Vagina (tissue), 2 donors: ENCODE results near the gene ASCC2. TPM values are rescaled to one million over a fixed set of nuclear protein-coding genes. Genes with fewer than 3 reads are reported as not detected.
A peak's percentile ranks its signal among the peaks of the same experiment; 100 is the strongest.

Experiments used
- DNase-seq, 2 donors: peaks; one replicate each; pipeline ENCODE4 v3.0.0-alpha.2; 2017; ENCODE audit errors: extremely low spot score in 2 of 2
- H3K27ac ChIP-seq: fragments of 200-600 bp; sonication (generic); one replicate; pipeline ENCODE4 v1.5.1; 2019
- H3K27me3 ChIP-seq: fragments of 200-600 bp; sonication (generic); one replicate; pipeline ENCODE4 v1.5.1; 2019
- H3K36me3 ChIP-seq, 2 donors: fragments of 200-600 bp; sonication (generic); one replicate each; pipeline ENCODE4 v1.5.1; 2017 to 2019
- H3K4me1 ChIP-seq: fragments of 200-600 bp; sonication (generic); one replicate; pipeline ENCODE4 v1.5.1; 2019
- H3K4me3 ChIP-seq, 2 donors: fragments of 200-600 bp; sonication (generic); 1 replicate in 1 of 2; 2 replicates in 1 of 2; pipeline ENCODE4 v1.5.1; 2016 to 2019
- H3K9me3 ChIP-seq: fragments of 200-600 bp; sonication (generic); one replicate; pipeline ENCODE4 v1.5.1; 2019
- CTCF ChIP-seq, 3 experiments: fragments of 450-650 bp in 2 of 3; fragments of 200-600 bp in 1 of 3; sonication (generic) in 1 of 3; IDR thresholded peaks; one replicate each; pipeline ENCODE4 v1.5.1; 2017 to 2019; ENCODE audit warnings: antibody characterized with exemption in 3 of 3, mild to moderate bottlenecking in 2 of 3, moderate library complexity in 2 of 3
- POLR2A ChIP-seq, 2 donors: fragments of 450-650 bp; IDR thresholded peaks; one replicate each; pipeline ENCODE4 v1.6.1; 2017; ENCODE audit warnings: antibody characterized with exemption in 2 of 2, mild to moderate bottlenecking in 2 of 2, moderate library complexity in 2 of 2
- POLR2AphosphoS5 ChIP-seq, 2 donors: sonication (generic); formaldehyde crosslinking; IDR thresholded peaks; one replicate each; pipeline ENCODE4 v1.9.0; 2017; ENCODE audit warnings: antibody characterized with exemption in 2 of 2, mild to moderate bottlenecking in 2 of 2, low read depth in 1 of 2; ENCODE audit not compliant: insufficient read depth in 1 of 2
- intact Hi-C: fragments of 100-400 bp; cut with DNase I; formaldehyde crosslinking; loops from one replicate; pipeline ENCODE4 v1.15.1; 2023
- total RNA-seq: library from RNA; depleted of rRNA; stranded (reverse); fragments of >200 nt; gene quantifications from one replicate; pipeline ENCODE4 v1.2.3, GENCODE V29; 2016

The ASCC2 gene
- total RNA-seq, 1 donor from 2014 or later = 62.6 TPM

DNA sequence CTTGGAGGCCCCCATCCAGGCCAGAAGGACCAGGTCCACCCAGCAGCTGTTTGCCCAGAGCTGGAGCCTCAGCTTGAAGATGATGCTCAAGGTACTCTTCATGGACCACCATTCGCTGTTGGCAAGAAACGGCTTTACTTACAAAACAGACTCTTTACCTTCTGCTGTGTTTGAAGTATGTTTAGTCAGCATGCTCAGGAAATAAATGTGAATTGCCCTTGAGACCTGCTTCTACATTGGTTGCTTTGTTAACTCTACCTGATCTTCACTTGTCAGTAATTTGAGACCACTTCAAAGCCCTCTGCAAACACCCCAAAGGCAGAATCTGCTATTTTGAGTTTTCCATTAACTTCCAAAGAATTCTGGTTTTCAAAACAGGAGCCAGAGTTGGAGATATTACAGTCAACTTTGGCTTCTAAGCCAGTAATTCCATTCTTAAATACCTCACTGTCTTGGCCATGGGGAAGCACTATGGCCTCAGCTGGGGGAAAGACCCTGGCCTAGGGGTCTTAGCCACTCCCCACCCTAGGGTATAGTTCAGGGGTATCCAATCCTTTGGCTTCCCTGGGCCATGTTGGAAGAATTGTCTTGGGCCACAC lies 68.3 kb downstream of the ASCC2 start:
- intact Hi-C loops = loop anchor here (10.0 kb wide), 1 partner anchor 65 kb away; the partner anchor contains the start of gene ASCC2
- peaks cover 35% of the 10 kb centered on the region for H3K4me1 ChIP-seq
- no peak overlapping the region for H3K4me3 ChIP-seq
- H3K27me3 ChIP-seq = no peaks in the 10 kb centered on the region
- no peaks in the 10 kb centered on the region for H3K9me3 ChIP-seq
- no peak for DNase-seq
- no peak overlapping the region for H3K27ac ChIP-seq
- peaks cover 5 to 22% of the 10 kb centered on the region in 2 donors for H3K36me3 ChIP-seq
- TF ChIP-seq CTCF (IDR thresholded peaks at IDR 0.05) (no peak), POLR2AphosphoS5 (IDR thresholded peaks at IDR 0.05; ENCODE audit: insufficient read depth in 1 of 2, low read depth in 1 of 2) (no peak), POLR2A (IDR thresholded peaks at IDR 0.05) (no peak)

GRCh38 chr22:29768052-29768693 lies 69.9 kb downstream of the ASCC2 start:
- DNase-seq = no peak
- Histone ChIP-seq H3K27ac (no peak overlapping the region), H3K9me3 (no peaks in the 10 kb centered on the region), H3K4me1 (peaks cover 35% of the 10 kb centered on the region), H3K4me3 (peak overlapping the region; percentile 72 to 77), H3K27me3 (no peaks in the 10 kb centered on the region), H3K36me3 (peaks cover 5 to 22% of the 10 kb centered on the region in 2 donors)
- no peak for TF ChIP-seq POLR2A (IDR thresholded peaks at IDR 0.05)
- no peak for TF ChIP-seq CTCF (IDR thresholded peaks at IDR 0.05)
- TF ChIP-seq POLR2AphosphoS5 (IDR thresholded peaks at IDR 0.05; ENCODE audit: insufficient read depth in 1 of 2, low read depth in 1 of 2) = no peak
- intact Hi-C loops = loop anchor here (10.0 kb wide), 1 partner anchor 67 kb away; the partner anchor contains the start of gene ASCC2

- Histone ChIP-seq H3K36me3 (peaks cover 5 to 22% of the 10 kb centered on the region in 2 donors), H3K27me3 (no peaks in the 10 kb centered on the region), H3K9me3 (no peaks in the 10 kb centered on the region), H3K4me1 (peaks cover 35% of the 10 kb centered on the region), H3K27ac (peak within 1 kb of the TSS; percentile 79), H3K4me3 (peak within 1 kb of the TSS; percentile 72 to 77)
- peak; percentile 92 for TF ChIP-seq POLR2AphosphoS5 (IDR thresholded peaks at IDR 0.05; ENCODE audit: insufficient read depth in 1 of 2, low read depth in 1 of 2)
- TF ChIP-seq CTCF (IDR thresholded peaks at IDR 0.05) = no peak
- peak in 1 of 2 donors; percentile 39 for TF ChIP-seq POLR2A (IDR thresholded peaks at IDR 0.05)
- no peak for DNase-seq
- intact Hi-C loops = loop anchor here (10.0 kb wide), 1 partner anchor 67 kb away; the partner anchor contains the start of gene ASCC2
Observed at GRCh38 chr22:29767171-29768051, 70.7 kb downstream of the ASCC2 start, which contains the start of gene UQCR10. Gene UQCR10 (plus strand): TSS chr22:29767369. CDS start chr22:29767399, 30 bp downstream.

DNA sequence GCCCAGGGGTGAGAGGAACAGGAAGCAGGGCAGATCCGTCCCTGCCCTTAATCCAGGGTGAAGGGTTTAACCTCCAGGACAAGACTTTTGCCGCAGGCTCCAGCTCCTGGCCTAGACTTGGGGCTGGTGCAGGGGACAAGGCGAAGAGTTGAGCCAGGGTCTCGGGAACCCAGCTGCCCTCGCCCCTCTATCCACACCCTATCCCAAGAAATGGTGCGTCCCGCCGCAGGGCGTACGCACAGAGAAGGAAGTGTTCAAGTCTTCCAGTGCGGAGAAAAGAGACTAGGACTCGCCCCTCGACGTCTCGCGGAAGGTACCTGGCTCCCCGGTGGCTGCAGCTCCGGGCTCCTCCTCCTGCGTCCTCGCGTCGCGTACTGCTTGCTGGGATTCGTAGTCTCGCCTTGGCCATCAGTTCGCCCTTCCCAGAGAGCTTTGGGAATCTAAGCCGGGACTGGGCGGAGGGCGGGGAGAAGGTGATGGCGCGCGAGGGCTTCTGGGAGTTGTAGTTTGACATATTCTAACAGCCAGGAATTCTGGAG lies 71.4 kb downstream of the ASCC2 start, which contains the start of gene ZMAT5:
Gene ZMAT5, minus strand, starts transcription at position 376 of the 539 bp plus-strand sequence. CDS start 18,463 bp downstream, outside the sequence.
- peaks cover 5 to 22% of the 10 kb centered on the region in 2 donors for H3K36me3 ChIP-seq
- intact Hi-C loops = loop anchor here (10.0 kb wide), 1 partner anchor 68 kb away; the partner anchor contains the start of gene ASCC2
- H3K27me3 ChIP-seq = no peaks in the 10 kb centered on the region
- DNase-seq = peak in 1 of 2 donors; percentile 94
- TF ChIP-seq CTCF (IDR thresholded peaks at IDR 0.05) (no peak), POLR2A (IDR thresholded peaks at IDR 0.05) (no peak), POLR2AphosphoS5 (IDR thresholded peaks at IDR 0.05; ENCODE audit: insufficient read depth in 1 of 2, low read depth in 1 of 2) (peak; percentile 81 to 95)
- peaks cover 35% of the 10 kb centered on the region for H3K4me1 ChIP-seq
- no peaks in the 10 kb centered on the region for H3K9me3 ChIP-seq
- H3K27ac ChIP-seq = peak within 1 kb of the TSS; percentile 79
- H3K4me3 ChIP-seq = peak within 1 kb of the TSS; percentile 72 to 77
